Activated CD4-positive, CD25-positive, alpha-beta regulatory T cell treated with anti-CD3 and anti-CD28 coated beads, Interleukin-2, amount 50 U/mL, for 24 hours (primary cell): ENCODE data around the gene ERP44.

ENCODE experiments used
- ATAC-seq, 2 donors: fragments of 150-1000 bp; cut with Tn5 transposase; one replicate each; pipeline ENCODE4 v1.10.0; 2021; ENCODE audit warnings: mild to moderate bottlenecking in 1 of 2, moderate library complexity in 1 of 2

The ERP44 gene

GRCh38 chr9:99931155-99931840 lies 167.5 kb downstream of the ERP44 start:
- no peak for ATAC-seq

- ATAC-seq, result no peak
Measured at GRCh38 chr9:99929652-99930051, 169.1 kb downstream of the ERP44 start.
